GM12878 (cell line): ENCODE results near the gene SCARF2.

ENCODE experiments used
- CREM ChIP-seq: IDR thresholded peaks from 2 replicates; pipeline ENCODE4 v1.6.1; 2014; ENCODE audit warnings: antibody characterized with exemption, low read depth
- CTCF ChIP-seq, 3 experiments: IDR thresholded peaks in 2 of 3; conservative IDR thresholded peaks in 1 of 3; 2 replicates each; pipeline ENCODE4 v1.5.1; 2011; ENCODE audit warnings: low read depth in 3 of 3, low read length in 3 of 3, mild to moderate bottlenecking in 3 of 3, control low read depth in 2 of 3, moderate library complexity in 2 of 3, inconsistent platforms in 1 of 3, mixed read lengths in 1 of 3; ENCODE audit not compliant: control insufficient read depth in 2 of 3, insufficient read depth in 1 of 3; ENCODE audit errors: extremely low read depth in 1 of 3
- DPF2 ChIP-seq: fragments of 450-650 bp; IDR thresholded peaks from 2 replicates; pipeline ENCODE4 v1.6.1; 2017; ENCODE audit warnings: mild to moderate bottlenecking
- ELK1 ChIP-seq: IDR thresholded peaks from 2 replicates; pipeline ENCODE4 v1.6.1; 2012; ENCODE audit warnings: low read depth, low read length, improper control_type of control experiment
- FOXM1 ChIP-seq: IDR thresholded peaks from 2 replicates; pipeline ENCODE4 v1.6.1; 2012; ENCODE audit warnings: low read depth, mild to moderate bottlenecking, inconsistent platforms, low read length, moderate library complexity
- JUND ChIP-seq: IDR thresholded peaks from 2 replicates; pipeline ENCODE4 v1.6.1; 2012; ENCODE audit warnings: low read depth, mild to moderate bottlenecking, low read length, improper control_type of control experiment, moderate library complexity
- MAX ChIP-seq: IDR thresholded peaks from 2 replicates; pipeline ENCODE4 v1.6.1; 2012; ENCODE audit warnings: low read depth, low read length, improper control_type of control experiment
- NR2C2 ChIP-seq: IDR thresholded peaks from 2 replicates; pipeline ENCODE4 v1.6.1; 2011; ENCODE audit warnings: borderline replicate concordance, low read depth; ENCODE audit not compliant: control insufficient read depth, insufficient read length
- POLR2AphosphoS5 ChIP-seq: IDR thresholded peaks from 2 replicates; pipeline ENCODE4 v1.6.1; 2011; ENCODE audit warnings: mild to moderate bottlenecking, low read length, inconsistent platforms
- STAT1 ChIP-seq: fragments of 450-650 bp; conservative IDR thresholded peaks from 2 replicates; pipeline ENCODE4 v1.6.1; 2014; ENCODE audit warnings: antibody characterized with exemption, mild to moderate bottlenecking
- USF1 ChIP-seq: IDR thresholded peaks from 2 replicates; pipeline ENCODE4 v1.6.1; 2011; ENCODE audit warnings: borderline replicate concordance, low read depth, mild to moderate bottlenecking, moderate library complexity, mixed read lengths, low read length; ENCODE audit not compliant: insufficient read depth; ENCODE audit errors: extremely low read length
- ZBTB40 ChIP-seq: fragments of 450-650 bp; IDR thresholded peaks from 2 replicates; pipeline ENCODE4 v1.6.1; 2016; ENCODE audit warnings: mild to moderate bottlenecking, moderate library complexity, borderline replicate concordance
- ZNF384 ChIP-seq: IDR thresholded peaks from 2 replicates; pipeline ENCODE4 v1.6.1; 2012; ENCODE audit warnings: low read depth, mild to moderate bottlenecking, low read length, improper control_type of control experiment, borderline replicate concordance

GRCh38 chr22:20464912-20465758 lies 27.5 kb upstream of the SCARF2 start:
- TF ChIP-seq NR2C2 = no peak
- TF ChIP-seq CTCF (IDR thresholded peaks at IDR 0.05 in 2 of 3, conservative IDR thresholded peaks at IDR 0.05 in 1 of 3; ENCODE audit: control insufficient read depth in 2 of 3, extremely low read depth in 1 of 3, insufficient read depth in 1 of 3, low read depth in 3 of 3, low read length in 3 of 3) = no peak
- no peak for TF ChIP-seq DPF2
- no peak for TF ChIP-seq CREM
- no peak for TF ChIP-seq ZBTB40
- TF ChIP-seq USF1 = no peak
- no peak for TF ChIP-seq POLR2AphosphoS5
- no peak for TF ChIP-seq ZNF384
- no peak for TF ChIP-seq ELK1
- no peak for TF ChIP-seq FOXM1
- no peak for TF ChIP-seq STAT1
- no peak for TF ChIP-seq MAX
- TF ChIP-seq JUND = no peak
